HUES6 (cell line): ENCODE results near the gene PNPLA7.

Experiments
- H3K27ac ChIP-seq: 2 replicates; pipeline ENCODE4 v1.7.0; 2013; ENCODE audit warnings: low read depth, mild to moderate bottlenecking, low read length, inconsistent platforms
- H3K27me3 ChIP-seq: 2 replicates; pipeline ENCODE4 v1.6.1; 2013; ENCODE audit warnings: low read length; ENCODE audit not compliant: control insufficient read depth, insufficient read depth
- H3K36me3 ChIP-seq: 2 replicates; pipeline ENCODE4 v1.6.1; 2013; ENCODE audit warnings: low read length; ENCODE audit not compliant: control insufficient read depth, insufficient read depth
- H3K4me1 ChIP-seq: 2 replicates; pipeline ENCODE4 v1.6.1; 2013; ENCODE audit warnings: low read length; ENCODE audit not compliant: control insufficient read depth, insufficient read depth
- H3K4me3 ChIP-seq: 2 replicates; pipeline ENCODE4 v1.5.1; 2013; ENCODE audit warnings: low read depth, low read length
- H3K9ac ChIP-seq: one replicate; pipeline ENCODE4 v1.6.1; 2013; ENCODE audit warnings: mild to moderate bottlenecking, low read length
- H3K9me3 ChIP-seq: 2 replicates; pipeline ENCODE4 v1.6.1; 2013; ENCODE audit warnings: low read depth, low read length; ENCODE audit not compliant: control insufficient read depth, insufficient read depth

The PNPLA7 gene

DNA sequence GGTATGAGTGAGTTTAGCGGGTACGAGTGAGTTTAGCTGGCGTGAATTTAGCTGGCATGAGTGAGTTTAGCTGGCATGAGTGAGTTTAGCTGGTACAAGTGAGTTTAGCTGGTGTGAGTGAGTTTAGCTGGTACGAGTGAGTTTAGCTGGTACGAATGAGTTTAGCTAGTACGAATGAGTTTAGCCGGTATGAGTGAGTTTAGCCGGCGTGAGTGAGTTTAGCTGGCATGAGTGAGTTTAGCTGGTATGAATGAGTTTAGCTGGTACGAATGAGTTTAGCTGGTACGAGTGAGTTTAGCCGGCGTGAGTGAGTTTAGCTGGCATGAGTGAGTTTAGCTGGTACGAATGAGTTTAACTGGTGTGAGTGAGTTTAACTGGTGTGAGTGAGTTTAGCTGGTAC lies 41.0 kb downstream of the PNPLA7 start:
- Histone ChIP-seq H3K27ac (no peak overlapping the region), H3K9me3 (0 out of 2 replicates have a peak, but pooled peaks cover 2% of the 10 kb centered on the region), H3K4me1 (no peaks in the 10 kb centered on the region), H3K9ac (no peak overlapping the region), H3K27me3 (no peaks in the 10 kb centered on the region), H3K36me3 (no peaks in the 10 kb centered on the region), H3K4me3 (no peak overlapping the region)

GRCh38 chr9:137506702-137507171 lies 43.5 kb downstream of the PNPLA7 start:
- no peaks in the 10 kb centered on the region for H3K27me3 ChIP-seq
- H3K9me3 ChIP-seq = 0 out of 2 replicates have a peak, but pooled peaks cover 2% of the 10 kb centered on the region
- no peak overlapping the region for H3K9ac ChIP-seq
- no peaks in the 10 kb centered on the region for H3K4me1 ChIP-seq
- H3K4me3 ChIP-seq = no peak overlapping the region
- H3K36me3 ChIP-seq = no peaks in the 10 kb centered on the region
- no peak overlapping the region for H3K27ac ChIP-seq

DNA sequence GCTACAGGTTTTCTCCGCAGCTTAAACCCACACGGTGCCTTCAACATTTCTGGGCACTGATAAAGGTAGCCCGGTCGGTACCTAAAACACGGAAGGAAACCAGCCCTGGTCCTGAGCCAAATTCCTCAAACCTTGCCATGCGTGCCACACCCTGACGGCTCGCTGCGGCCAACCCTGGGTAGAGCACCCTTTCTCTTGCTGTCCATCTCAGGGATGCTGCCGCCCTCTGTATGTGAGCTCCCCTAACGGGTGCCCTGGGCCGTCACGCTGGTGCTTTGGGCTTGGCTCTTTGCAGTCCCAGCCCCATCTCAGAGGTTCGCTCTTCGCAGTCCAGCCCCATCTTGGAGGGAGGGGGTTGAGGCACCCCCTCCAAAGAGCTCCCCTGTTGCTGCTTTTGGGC lies 43.9 kb downstream of the PNPLA7 start:
- H3K4me3 ChIP-seq = no peak overlapping the region
- H3K27ac ChIP-seq = no peak overlapping the region
- no peaks in the 10 kb centered on the region for H3K27me3 ChIP-seq
- H3K9me3 ChIP-seq = 0 out of 2 replicates have a peak, but pooled peaks cover 2% of the 10 kb centered on the region
- no peak overlapping the region for H3K9ac ChIP-seq
- no peaks in the 10 kb centered on the region for H3K36me3 ChIP-seq
- H3K4me1 ChIP-seq = no peaks in the 10 kb centered on the region

DNA sequence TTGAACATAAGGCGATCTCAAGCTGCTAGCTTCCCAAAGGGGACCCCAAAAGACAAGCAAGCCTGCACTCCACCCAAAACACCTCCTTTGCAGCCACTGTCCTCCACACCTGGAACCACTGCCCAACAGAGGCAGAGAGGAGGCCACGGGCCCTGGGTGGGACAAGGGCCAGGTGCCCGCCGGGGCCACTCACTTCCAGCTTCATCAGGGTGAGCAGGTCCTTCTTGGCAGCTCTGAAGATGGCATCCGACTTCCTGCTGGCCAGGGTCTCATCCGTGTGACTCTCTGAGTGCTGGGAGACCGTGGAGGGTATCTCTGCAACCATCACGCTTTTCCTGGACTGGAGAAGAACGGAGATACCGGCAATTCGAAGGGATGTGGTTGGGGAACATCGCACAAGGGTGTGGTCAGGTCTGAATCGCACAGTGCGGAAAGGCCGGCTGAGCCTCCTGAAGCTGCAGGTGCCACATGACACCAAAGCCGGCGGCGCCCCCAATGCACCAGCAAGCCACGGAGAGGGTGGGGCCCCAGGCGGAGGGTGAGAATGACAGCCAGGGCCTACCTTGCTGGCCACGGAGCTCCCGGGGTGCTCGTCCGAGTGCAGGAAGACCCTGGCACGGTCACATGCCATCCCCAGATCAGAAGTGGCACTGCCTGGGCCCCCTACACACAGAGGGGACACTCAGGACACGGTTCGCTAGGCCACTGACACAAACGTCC lies 44.6 kb downstream of the PNPLA7 start:
- Histone ChIP-seq H3K27ac (no peak overlapping the region), H3K27me3 (no peaks in the 10 kb centered on the region), H3K4me3 (no peak overlapping the region), H3K4me1 (no peaks in the 10 kb centered on the region), H3K36me3 (no peaks in the 10 kb centered on the region), H3K9ac (no peak overlapping the region), H3K9me3 (0 out of 2 replicates have a peak, but pooled peaks cover 2% of the 10 kb centered on the region)

DNA sequence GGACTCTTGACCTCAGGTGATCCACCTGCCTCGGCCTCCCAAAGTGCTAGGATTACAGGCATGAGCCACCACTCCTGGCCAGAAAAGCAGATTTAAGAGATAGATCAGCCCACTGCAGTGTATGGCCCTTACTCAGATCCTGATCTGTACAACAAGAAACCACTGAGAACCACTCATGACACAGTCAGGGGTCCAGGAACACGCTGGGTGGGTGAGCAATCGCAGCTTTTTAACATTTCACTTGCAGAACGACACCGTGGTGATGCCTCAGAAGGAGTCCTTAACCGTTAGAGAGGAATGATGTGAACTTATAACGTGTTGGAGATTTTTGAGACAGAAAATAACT lies 45.8 kb downstream of the PNPLA7 start:
- Histone ChIP-seq H3K27me3 (no peaks in the 10 kb centered on the region), H3K27ac (no peak overlapping the region), H3K9me3 (0 out of 2 replicates have a peak, but pooled peaks cover 2% of the 10 kb centered on the region), H3K4me3 (no peak overlapping the region), H3K36me3 (no peaks in the 10 kb centered on the region), H3K9ac (no peak overlapping the region), H3K4me1 (no peaks in the 10 kb centered on the region)

DNA sequence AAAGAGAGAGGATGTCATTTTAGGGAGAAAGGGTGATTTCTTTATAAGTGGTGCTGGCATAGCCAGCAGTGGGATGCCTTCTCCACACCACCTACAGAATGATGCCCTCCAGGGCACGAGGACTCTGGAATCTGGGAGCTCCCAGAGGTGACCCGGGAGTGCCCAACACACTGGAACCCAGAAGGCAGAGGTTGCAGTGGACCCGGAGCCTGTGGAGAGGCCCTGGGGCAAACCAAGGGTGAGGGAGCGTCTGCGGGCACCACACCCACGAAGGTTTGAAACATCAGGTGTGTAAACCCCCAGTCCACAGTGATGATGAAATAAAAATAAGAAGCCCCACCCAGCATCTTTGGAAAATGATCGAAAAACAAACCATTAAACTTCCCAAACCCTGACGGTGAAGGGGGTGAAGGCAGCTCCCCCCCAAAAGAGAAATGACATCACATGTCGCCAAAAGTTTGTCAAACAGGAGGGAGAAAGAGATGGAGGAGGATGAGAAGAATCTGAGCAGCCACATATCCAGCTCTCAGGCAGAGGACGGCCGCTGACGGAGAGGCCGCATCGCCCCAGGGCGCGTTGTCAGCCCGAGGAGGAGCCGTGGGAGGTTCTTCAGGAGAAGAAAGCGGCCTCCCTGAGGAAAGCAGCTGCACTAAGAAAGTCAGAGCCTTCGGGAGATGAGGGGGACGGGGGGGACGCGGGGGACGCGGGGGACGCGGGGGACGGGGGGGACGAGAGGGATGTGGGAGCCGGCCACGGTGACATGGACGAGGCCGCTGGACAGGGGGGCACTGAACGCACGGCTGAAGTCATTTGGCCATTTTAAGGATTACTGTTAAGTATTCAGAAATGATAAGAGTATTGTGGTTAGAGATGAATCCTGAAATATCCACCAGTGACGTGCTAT lies 47.9 kb downstream of the PNPLA7 start:
- Histone ChIP-seq H3K9ac (no peak overlapping the region), H3K36me3 (no peaks in the 10 kb centered on the region), H3K27me3 (no peaks in the 10 kb centered on the region), H3K27ac (no peak overlapping the region), H3K9me3 (0 out of 2 replicates have a peak, but pooled peaks cover 2% of the 10 kb centered on the region), H3K4me3 (no peak overlapping the region), H3K4me1 (no peaks in the 10 kb centered on the region)

GRCh38 chr9:137501457-137501856 lies 48.7 kb downstream of the PNPLA7 start:
- H3K9ac ChIP-seq = no peak overlapping the region
- 0 out of 2 replicates have a peak, but pooled peaks cover 2% of the 10 kb centered on the region for H3K9me3 ChIP-seq
- no peak overlapping the region for H3K4me3 ChIP-seq
- no peak overlapping the region for H3K27ac ChIP-seq
- H3K27me3 ChIP-seq = no peaks in the 10 kb centered on the region
- no peaks in the 10 kb centered on the region for H3K4me1 ChIP-seq
- no peaks in the 10 kb centered on the region for H3K36me3 ChIP-seq

- Histone ChIP-seq H3K27ac (no peak overlapping the region), H3K4me1 (no peaks in the 10 kb centered on the region), H3K9me3 (0 out of 2 replicates have a peak, but pooled peaks cover 2% of the 10 kb centered on the region), H3K36me3 (no peaks in the 10 kb centered on the region), H3K27me3 (no peaks in the 10 kb centered on the region), H3K4me3 (no peak overlapping the region), H3K9ac (no peak overlapping the region)
These were observed 49.4 kb downstream of the PNPLA7 start for GRCh38 chr9:137500666-137501397.

- no peak overlapping the region for H3K9ac ChIP-seq
- H3K4me1 ChIP-seq = no peaks in the 10 kb centered on the region
- H3K27me3 ChIP-seq = no peaks in the 10 kb centered on the region
- 0 out of 2 replicates have a peak, but pooled peaks cover 2% of the 10 kb centered on the region for H3K9me3 ChIP-seq
- H3K36me3 ChIP-seq = no peaks in the 10 kb centered on the region
- H3K27ac ChIP-seq = no peak overlapping the region
- no peak overlapping the region for H3K4me3 ChIP-seq
These were observed 50.1 kb downstream of the PNPLA7 start for GRCh38 chr9:137499858-137500661.

DNA sequence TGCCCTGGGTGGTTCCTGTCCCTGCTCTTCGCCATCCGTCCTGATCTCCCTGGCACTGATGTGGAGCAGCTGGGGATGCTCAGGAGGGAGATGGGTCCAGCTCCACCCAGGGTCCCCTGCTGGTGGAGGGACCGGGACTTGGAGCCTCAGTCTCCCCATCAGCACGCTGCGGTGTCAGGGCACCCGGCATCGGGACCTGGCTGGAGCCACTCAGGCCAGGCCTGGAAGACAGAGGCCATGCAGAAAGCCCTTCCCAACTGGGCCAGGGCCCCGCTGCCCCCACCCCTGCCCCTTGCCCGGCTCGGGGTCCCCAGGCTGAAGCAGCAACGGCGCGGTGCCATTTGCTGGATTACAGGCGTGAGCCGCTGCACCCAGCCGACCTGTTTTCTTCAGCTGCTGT lies 50.8 kb downstream of the PNPLA7 start:
- Histone ChIP-seq H3K4me1 (no peaks in the 10 kb centered on the region), H3K9me3 (0 out of 2 replicates have a peak, but pooled peaks cover 1% of the 10 kb centered on the region), H3K9ac (no peak overlapping the region), H3K4me3 (no peak overlapping the region), H3K27ac (no peak overlapping the region), H3K36me3 (no peaks in the 10 kb centered on the region), H3K27me3 (no peaks in the 10 kb centered on the region)
